Loucy (cell line): ENCODE data around the gene PIK3R1.

Experiments used
- CTCF ChIP-seq: fragments of 200-600 bp; sonication (generic); conservative IDR thresholded peaks from 2 replicates; pipeline ENCODE4 v1.5.1; 2014; ENCODE audit warnings: mild to moderate bottlenecking, antibody characterized with exemption, low read length
- EZH2phosphoT487 ChIP-seq: fragments of 200-600 bp; IDR thresholded peaks from 2 replicates; pipeline ENCODE4 v1.6.1; 2018; ENCODE audit warnings: antibody characterized with exemption, mild to moderate bottlenecking, moderate library complexity, borderline replicate concordance

GRCh38 chr5:68255305-68256120 is 40.0 kb downstream of the PIK3R1 start:
- TF ChIP-seq CTCF (no peak), EZH2phosphoT487 (no peak)
